Tibial nerve (tissue), 4 donors: Measurements from ENCODE around the gene FRAS1.

ENCODE experiments used
- EP300 ChIP-seq, 2 donors: sonication (generic); formaldehyde crosslinking; IDR thresholded peaks; one replicate each; pipeline ENCODE4 v1.6.1; 2017; ENCODE audit warnings: antibody characterized with exemption in 2 of 2, mild to moderate bottlenecking in 1 of 2
- POLR2A ChIP-seq, 2 donors: fragments of 450-650 bp; IDR thresholded peaks; one replicate each; pipeline ENCODE4 v1.6.1; 2017; ENCODE audit warnings: antibody characterized with exemption in 2 of 2, mild to moderate bottlenecking in 2 of 2, moderate library complexity in 2 of 2
- TF ChIP-seq, protein P1 (sequence below), 5 experiments: fragments of 200-600 bp in 3 of 5; fragments of 450-650 bp in 2 of 5; sonication (generic) in 3 of 5; IDR thresholded peaks; one replicate each; pipeline ENCODE4 v1.5.1; 2016 to 2019; ENCODE audit warnings: antibody characterized with exemption in 5 of 5, mild to moderate bottlenecking in 3 of 5, moderate library complexity in 2 of 5

- TF ChIP-seq, protein P1, sequence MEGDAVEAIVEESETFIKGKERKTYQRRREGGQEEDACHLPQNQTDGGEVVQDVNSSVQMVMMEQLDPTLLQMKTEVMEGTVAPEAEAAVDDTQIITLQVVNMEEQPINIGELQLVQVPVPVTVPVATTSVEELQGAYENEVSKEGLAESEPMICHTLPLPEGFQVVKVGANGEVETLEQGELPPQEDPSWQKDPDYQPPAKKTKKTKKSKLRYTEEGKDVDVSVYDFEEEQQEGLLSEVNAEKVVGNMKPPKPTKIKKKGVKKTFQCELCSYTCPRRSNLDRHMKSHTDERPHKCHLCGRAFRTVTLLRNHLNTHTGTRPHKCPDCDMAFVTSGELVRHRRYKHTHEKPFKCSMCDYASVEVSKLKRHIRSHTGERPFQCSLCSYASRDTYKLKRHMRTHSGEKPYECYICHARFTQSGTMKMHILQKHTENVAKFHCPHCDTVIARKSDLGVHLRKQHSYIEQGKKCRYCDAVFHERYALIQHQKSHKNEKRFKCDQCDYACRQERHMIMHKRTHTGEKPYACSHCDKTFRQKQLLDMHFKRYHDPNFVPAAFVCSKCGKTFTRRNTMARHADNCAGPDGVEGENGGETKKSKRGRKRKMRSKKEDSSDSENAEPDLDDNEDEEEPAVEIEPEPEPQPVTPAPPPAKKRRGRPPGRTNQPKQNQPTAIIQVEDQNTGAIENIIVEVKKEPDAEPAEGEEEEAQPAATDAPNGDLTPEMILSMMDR (IDR thresholded peaks at IDR 0.05), result no peak
- TF ChIP-seq POLR2A (IDR thresholded peaks at IDR 0.05) (no peak), EP300 (IDR thresholded peaks at IDR 0.05) (no peak)
These were observed 500.7 kb downstream of the FRAS1 start for GRCh38 chr4:78557841-78558240.
